Keratinocyte (primary cell): ENCODE measurements around the gene SLC9A4. TPM values are rescaled to one million over a fixed set of nuclear protein-coding genes. Genes with fewer than 3 reads are reported as not detected.

Source experiments
- DNase-seq: peaks from one replicate; pipeline ENCODE4 v3.0.0-alpha.2; 2011; ENCODE audit warnings: low read depth, missing footprints, low spot score
- FAIRE-seq: peaks from 2 replicates; lab custom pipeline; 2011; peaks lifted over from hg19 to GRCh38; lab: Jason Lieb, UNC
- H2AFZ ChIP-seq: 2 replicates; pipeline ENCODE4 v1.6.0; 2012; ENCODE audit warnings: low read length, control low read depth, inconsistent platforms; ENCODE audit not compliant: control insufficient read depth
- H3K27ac ChIP-seq: 2 replicates; pipeline ENCODE4 v1.5.1; 2011; ENCODE audit warnings: low read length; ENCODE audit not compliant: control insufficient read depth, insufficient read depth
- H3K27me3 ChIP-seq: 3 replicates; pipeline ENCODE4 v1.6.0; 2011; ENCODE audit warnings: low read length; ENCODE audit not compliant: control insufficient read depth, insufficient read depth; ENCODE audit errors: extremely low read depth
- H3K36me3 ChIP-seq, 2 experiments: 2 replicates in 1 of 2; 3 replicates in 1 of 2; pipeline ENCODE4 v1.5.1; 2011; ENCODE audit warnings: low read length in 2 of 2, mild to moderate bottlenecking in 1 of 2; ENCODE audit not compliant: control insufficient read depth in 2 of 2, insufficient read depth in 2 of 2; ENCODE audit errors: extremely low read depth in 1 of 2
- H3K4me1 ChIP-seq: 3 replicates; pipeline ENCODE4 v1.5.1; 2011; ENCODE audit warnings: low read length; ENCODE audit not compliant: control insufficient read depth, insufficient read depth; ENCODE audit errors: extremely low read depth
- H3K4me2 ChIP-seq: 3 replicates; pipeline ENCODE4 v1.6.0; 2011; ENCODE audit warnings: low read depth, low read length; ENCODE audit not compliant: control insufficient read depth, insufficient read depth; ENCODE audit errors: extremely low read depth
- H3K4me3 ChIP-seq, 3 experiments: fragments of 200-600 bp in 1 of 3; sonication (generic) in 1 of 3; 2 replicates in 2 of 3; 3 replicates in 1 of 3; pipeline ENCODE4 v1.5.1; 2011 to 2016; ENCODE audit warnings: low read length in 3 of 3, mild to moderate bottlenecking in 3 of 3, control low read depth in 2 of 3, inconsistent platforms in 1 of 3, low read depth in 1 of 3, mixed read lengths in 1 of 3, mixed run types in 1 of 3, moderate library complexity in 1 of 3; ENCODE audit not compliant: control insufficient read depth in 2 of 3, insufficient read depth in 2 of 3; ENCODE audit errors: extremely low read depth in 1 of 3
- H3K79me2 ChIP-seq: 2 replicates; pipeline ENCODE4 v1.6.0; 2012; ENCODE audit warnings: low read length; ENCODE audit not compliant: control insufficient read depth, insufficient read depth
- H3K9ac ChIP-seq: 3 replicates; pipeline ENCODE4 v1.6.0; 2011; ENCODE audit warnings: low read length; ENCODE audit not compliant: control insufficient read depth, insufficient read depth; ENCODE audit errors: extremely low read depth
- H3K9me1 ChIP-seq: 3 replicates; pipeline ENCODE4 v1.6.0; 2011; ENCODE audit warnings: low read length; ENCODE audit not compliant: control insufficient read depth, insufficient read depth; ENCODE audit errors: extremely low read depth
- H3K9me3 ChIP-seq: 2 replicates; pipeline ENCODE4 v1.5.1; 2012; ENCODE audit warnings: low read depth, low read length; ENCODE audit not compliant: control insufficient read depth
- H4K20me1 ChIP-seq: 3 replicates; pipeline ENCODE4 v1.6.0; 2011; ENCODE audit warnings: low read length; ENCODE audit not compliant: control insufficient read depth, insufficient read depth; ENCODE audit errors: extremely low read depth
- EZH2 ChIP-seq: IDR thresholded peaks from one replicate; pipeline ENCODE4 v1.6.1; 2012; ENCODE audit warnings: inconsistent platforms, mild to moderate bottlenecking, low read length, moderate library complexity
- dilution Hi-C: fragments of 300-500 bp; cut with MboI; formaldehyde crosslinking; loops from one replicate; pipeline ENCODE4 v1.7.0; 2020; ENCODE audit warnings: low sequenced_read_pairs; ENCODE audit not compliant: extremely low pct_ligation_motif_present
- polyA plus RNA-seq, 5 experiments: library from polyadenylated mRNA; depleted of rRNA in 3 of 5; stranded (reverse) in 3 of 5; stranded (forward) in 1 of 5; unstranded in 1 of 5; fragments of >200 nt; gene quantifications; 1 replicate in 1 of 5; 2 replicates in 3 of 5; 3 replicates in 1 of 5; pipeline versions ENCODE4 v1.2.1 to v1.2.3, GENCODE V29; 2011 to 2012; ENCODE audit warnings: missing spikeins in 2 of 5, low read depth in 1 of 5, low replicate concordance in 1 of 5
- TF ChIP-seq, protein P1 (sequence below), 3 experiments: IDR thresholded peaks in 1 of 3; conservative IDR thresholded peaks in 1 of 3; optimal IDR thresholded peaks in 1 of 3; 2 replicates in 2 of 3; 3 replicates in 1 of 3; pipeline versions ENCODE3 to v1.5.1; 2011; ENCODE audit warnings: low read length in 3 of 3, mild to moderate bottlenecking in 3 of 3, moderate library complexity in 2 of 3, control low read depth in 1 of 3, inconsistent platforms in 1 of 3; ENCODE audit not compliant: insufficient read depth in 2 of 3; ENCODE audit errors: extremely low read depth in 1 of 3

SLC9A4 gene
- polyA plus RNA-seq, 1 donor (not counting 4 experiments of a cell fraction or from before 2014, with no cell fraction given) = not detected

DNA sequence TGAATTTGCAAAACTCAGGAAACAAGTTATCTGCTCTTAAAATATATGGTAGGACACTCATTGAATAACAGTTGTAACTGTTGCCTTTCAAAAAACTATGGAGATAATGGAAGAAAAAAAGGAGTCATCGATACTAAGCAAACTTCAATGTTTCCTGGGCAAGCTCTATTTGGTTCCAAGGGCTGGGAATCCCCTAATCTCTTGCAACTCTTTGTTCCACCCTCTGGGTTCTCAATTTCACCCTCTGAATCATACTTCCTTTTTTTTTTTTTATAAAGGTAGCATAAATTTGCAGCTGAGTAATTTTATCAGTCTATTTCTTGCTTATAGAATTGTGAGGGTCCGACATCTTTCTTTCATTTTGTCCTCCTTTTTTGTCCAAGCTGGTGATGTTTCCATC lies 36.7 kb downstream of the SLC9A4 start:
- H3K4me2 ChIP-seq = peak overlapping the region; percentile 42
- H4K20me1 ChIP-seq = no peaks in the 10 kb centered on the region
- H3K79me2 ChIP-seq = no peaks in the 10 kb centered on the region
- H3K36me3 ChIP-seq = no peaks in the 10 kb centered on the region
- peaks cover 4% of the 10 kb centered on the region for H3K9me3 ChIP-seq
- no peak overlapping the region for H3K9ac ChIP-seq
- FAIRE-seq (no peak), DNase-seq (no peak)
- H3K4me1 ChIP-seq = peaks cover 24% of the 10 kb centered on the region
- H3K4me3 ChIP-seq = no peak overlapping the region
- H3K27ac ChIP-seq = peak overlapping the region; percentile 19
- H2AFZ ChIP-seq = no peak overlapping the region
- TF ChIP-seq EZH2 = no peak
- TF ChIP-seq, protein P1, sequence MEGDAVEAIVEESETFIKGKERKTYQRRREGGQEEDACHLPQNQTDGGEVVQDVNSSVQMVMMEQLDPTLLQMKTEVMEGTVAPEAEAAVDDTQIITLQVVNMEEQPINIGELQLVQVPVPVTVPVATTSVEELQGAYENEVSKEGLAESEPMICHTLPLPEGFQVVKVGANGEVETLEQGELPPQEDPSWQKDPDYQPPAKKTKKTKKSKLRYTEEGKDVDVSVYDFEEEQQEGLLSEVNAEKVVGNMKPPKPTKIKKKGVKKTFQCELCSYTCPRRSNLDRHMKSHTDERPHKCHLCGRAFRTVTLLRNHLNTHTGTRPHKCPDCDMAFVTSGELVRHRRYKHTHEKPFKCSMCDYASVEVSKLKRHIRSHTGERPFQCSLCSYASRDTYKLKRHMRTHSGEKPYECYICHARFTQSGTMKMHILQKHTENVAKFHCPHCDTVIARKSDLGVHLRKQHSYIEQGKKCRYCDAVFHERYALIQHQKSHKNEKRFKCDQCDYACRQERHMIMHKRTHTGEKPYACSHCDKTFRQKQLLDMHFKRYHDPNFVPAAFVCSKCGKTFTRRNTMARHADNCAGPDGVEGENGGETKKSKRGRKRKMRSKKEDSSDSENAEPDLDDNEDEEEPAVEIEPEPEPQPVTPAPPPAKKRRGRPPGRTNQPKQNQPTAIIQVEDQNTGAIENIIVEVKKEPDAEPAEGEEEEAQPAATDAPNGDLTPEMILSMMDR (optimal IDR thresholded peaks at IDR 0.05 in 1 of 3, IDR thresholded peaks at IDR 0.05 in 1 of 3, conservative IDR thresholded peaks at IDR 0.05 in 1 of 3; ENCODE audit: extremely low read depth in 1 of 3, insufficient read depth in 2 of 3, low read length in 3 of 3) = no peak
- H3K9me1 ChIP-seq = no peaks in the 10 kb centered on the region
- dilution Hi-C loops = no loop called here
- no peaks in the 10 kb centered on the region for H3K27me3 ChIP-seq

DNA sequence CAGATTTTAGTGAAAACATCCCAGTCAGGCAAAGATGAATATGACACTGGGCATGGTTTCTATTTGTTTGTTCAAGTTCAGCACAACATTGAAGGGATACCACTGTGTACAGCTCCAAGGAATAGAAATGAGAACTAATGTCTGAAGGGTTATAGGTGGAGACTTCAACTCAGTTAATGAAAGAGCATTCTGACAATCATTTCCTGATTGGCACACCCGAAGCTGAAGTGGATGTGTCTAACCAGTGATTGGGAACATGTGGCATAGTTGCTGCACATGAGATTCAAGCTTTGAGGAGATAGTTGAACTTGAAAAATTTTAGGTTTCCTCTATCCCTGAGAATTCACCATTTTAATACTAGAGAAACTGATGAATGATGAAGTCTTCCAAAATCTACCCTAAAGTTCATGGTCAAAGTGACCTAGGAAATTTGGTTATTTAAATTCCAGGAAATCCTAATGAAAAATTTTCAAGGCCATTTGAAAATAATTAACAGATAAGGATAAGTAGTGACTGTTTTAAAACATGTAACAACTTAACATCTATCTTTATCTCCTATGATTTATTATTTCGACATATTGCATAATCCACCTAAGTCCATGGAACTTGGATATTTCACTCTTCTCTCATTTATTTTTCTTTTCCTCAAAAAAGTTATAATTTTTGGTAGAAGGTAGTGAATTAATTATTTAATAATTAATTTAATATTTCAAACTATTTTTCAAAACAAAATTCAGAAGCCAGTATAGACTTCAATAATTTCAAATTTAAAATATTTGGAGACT lies 38.0 kb downstream of the SLC9A4 start:
- peaks cover 24% of the 10 kb centered on the region for H3K4me1 ChIP-seq
- DNase-seq = no peak
- H3K27ac ChIP-seq = no peak overlapping the region
- H3K9ac ChIP-seq = no peak overlapping the region
- no peak overlapping the region for H3K4me3 ChIP-seq
- no peak for FAIRE-seq
- dilution Hi-C loops = no loop called here
- no peaks in the 10 kb centered on the region for H3K9me1 ChIP-seq
- no peak overlapping the region for H2AFZ ChIP-seq
- no peak overlapping the region for H3K4me2 ChIP-seq
- peaks cover 4% of the 10 kb centered on the region for H3K9me3 ChIP-seq
- no peak for TF ChIP-seq EZH2
- TF ChIP-seq, protein P1 (optimal IDR thresholded peaks at IDR 0.05 in 1 of 3, IDR thresholded peaks at IDR 0.05 in 1 of 3, conservative IDR thresholded peaks at IDR 0.05 in 1 of 3; ENCODE audit: extremely low read depth in 1 of 3, insufficient read depth in 2 of 3, low read length in 3 of 3) = no peak
- H3K79me2 ChIP-seq = no peaks in the 10 kb centered on the region
- no peaks in the 10 kb centered on the region for H4K20me1 ChIP-seq
- H3K36me3 ChIP-seq = no peaks in the 10 kb centered on the region
- H3K27me3 ChIP-seq = no peaks in the 10 kb centered on the region
